ENCODE measurements around the gene RGS6. TPM values are rescaled to one million over a fixed set of nuclear protein-coding genes. Genes with fewer than 3 reads are reported as not detected.

RGS6 gene
- total RNA-seq, 1 donor from 2014 or later, result not detected

- no peak for DNase-seq (ENCODE audit: extremely low read depth, low read depth, low spot score)
Measured at GRCh38 chr14:72303930-72304329, 371.7 kb downstream of the RGS6 start.

GRCh38 chr14:72305561-72305960, 373.3 kb downstream of the RGS6 start:
- DNase-seq (ENCODE audit: extremely low read depth, low read depth, low spot score), result no peak

GRCh38 chr14:72308967-72309485, 376.8 kb downstream of the RGS6 start:
- DNase-seq (ENCODE audit: extremely low read depth, low read depth, low spot score), result no peak

- DNase-seq (ENCODE audit: extremely low read depth, low read depth, low spot score), result no peak
Measured at GRCh38 chr14:72311116-72311515, 378.9 kb downstream of the RGS6 start.

- DNase-seq (ENCODE audit: extremely low read depth, low read depth, low spot score), result no peak
Measured at GRCh38 chr14:72311516-72311915, 379.3 kb downstream of the RGS6 start.

- no peak for DNase-seq (ENCODE audit: extremely low read depth, low read depth, low spot score)
Measured at GRCh38 chr14:72314808-72315435, 382.7 kb downstream of the RGS6 start.

- DNase-seq (ENCODE audit: extremely low read depth, low read depth, low spot score), result no peak
Measured at GRCh38 chr14:72315714-72316113, 383.5 kb downstream of the RGS6 start.

GRCh38 chr14:72318648-72319047, 386.4 kb downstream of the RGS6 start:
- DNase-seq (ENCODE audit: extremely low read depth, low read depth, low spot score), result no peak

GRCh38 chr14:72332046-72332445, 399.8 kb downstream of the RGS6 start:
- DNase-seq (ENCODE audit: extremely low read depth, low read depth, low spot score), result no peak

- no peak for DNase-seq (ENCODE audit: extremely low read depth, low read depth, low spot score)
Measured at GRCh38 chr14:72332871-72333270, 400.6 kb downstream of the RGS6 start.

- no peak for DNase-seq (ENCODE audit: extremely low read depth, low read depth, low spot score)
Measured at GRCh38 chr14:72333357-72333756, 401.1 kb downstream of the RGS6 start.

GRCh38 chr14:72336311-72336980, 404.2 kb downstream of the RGS6 start:
- no peak for DNase-seq (ENCODE audit: extremely low read depth, low read depth, low spot score)

- no peak for DNase-seq (ENCODE audit: extremely low read depth, low read depth, low spot score)
Measured at GRCh38 chr14:72341237-72341636, 409.0 kb downstream of the RGS6 start.

- no peak for DNase-seq (ENCODE audit: extremely low read depth, low read depth, low spot score)
Measured at GRCh38 chr14:72341686-72342085, 409.5 kb downstream of the RGS6 start.

GRCh38 chr14:72347118-72347517, 414.9 kb downstream of the RGS6 start:
- DNase-seq (ENCODE audit: extremely low read depth, low read depth, low spot score), result no peak

GRCh38 chr14:72350215-72350614, 418.0 kb downstream of the RGS6 start:
- DNase-seq (ENCODE audit: extremely low read depth, low read depth, low spot score), result no peak

GRCh38 chr14:72352012-72352411, 419.8 kb downstream of the RGS6 start:
- DNase-seq (ENCODE audit: extremely low read depth, low read depth, low spot score), result no peak

- no peak for DNase-seq (ENCODE audit: extremely low read depth, low read depth, low spot score)
Measured at GRCh38 chr14:72366619-72367018, 434.4 kb downstream of the RGS6 start.

GRCh38 chr14:72369106-72369505, 436.9 kb downstream of the RGS6 start:
- DNase-seq (ENCODE audit: extremely low read depth, low read depth, low spot score), result no peak

- no peak for DNase-seq (ENCODE audit: extremely low read depth, low read depth, low spot score)
Measured at GRCh38 chr14:72377016-72377415, 444.8 kb downstream of the RGS6 start.

- DNase-seq (ENCODE audit: extremely low read depth, low read depth, low spot score), result no peak
Measured at GRCh38 chr14:72380456-72380855, 448.2 kb downstream of the RGS6 start.

- DNase-seq (ENCODE audit: extremely low read depth, low read depth, low spot score), result no peak
Measured at GRCh38 chr14:72383865-72384264, 451.6 kb downstream of the RGS6 start.
